ENCODE data around the gene PRR5. TPM values are rescaled to one million over a fixed set of nuclear protein-coding genes. Genes with fewer than 3 reads are reported as not detected.

Gene PRR5
- total RNA-seq, 4 donors from 2014 or later, result 0.29 to 20.0 (median 10.8) TPM

DNA sequence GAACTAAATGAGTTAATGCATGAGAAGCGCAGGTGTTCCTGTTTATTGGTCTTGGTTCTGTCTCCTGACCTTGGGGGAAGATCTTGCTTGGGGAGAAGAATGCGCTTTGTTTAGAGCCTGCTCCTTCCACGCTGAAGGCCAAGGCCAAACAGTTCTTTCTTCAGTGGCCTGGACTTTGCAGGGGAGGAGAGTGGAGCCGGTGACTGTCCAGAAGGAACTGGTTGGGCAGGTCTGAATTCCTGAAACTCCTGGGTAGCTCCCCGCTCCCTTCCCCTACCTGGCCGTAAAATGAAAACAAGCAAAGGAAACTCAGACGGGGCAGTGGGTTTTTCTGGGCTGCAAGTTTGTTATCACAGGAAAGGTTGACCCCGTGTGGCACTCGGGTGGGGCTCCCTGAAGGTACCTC lies 54.0 kb downstream of the PRR5 start:
- no peak for DNase-seq
- TF ChIP-seq POLR2A (IDR thresholded peaks at IDR 0.05), result no peak
- TF ChIP-seq, protein P1, sequence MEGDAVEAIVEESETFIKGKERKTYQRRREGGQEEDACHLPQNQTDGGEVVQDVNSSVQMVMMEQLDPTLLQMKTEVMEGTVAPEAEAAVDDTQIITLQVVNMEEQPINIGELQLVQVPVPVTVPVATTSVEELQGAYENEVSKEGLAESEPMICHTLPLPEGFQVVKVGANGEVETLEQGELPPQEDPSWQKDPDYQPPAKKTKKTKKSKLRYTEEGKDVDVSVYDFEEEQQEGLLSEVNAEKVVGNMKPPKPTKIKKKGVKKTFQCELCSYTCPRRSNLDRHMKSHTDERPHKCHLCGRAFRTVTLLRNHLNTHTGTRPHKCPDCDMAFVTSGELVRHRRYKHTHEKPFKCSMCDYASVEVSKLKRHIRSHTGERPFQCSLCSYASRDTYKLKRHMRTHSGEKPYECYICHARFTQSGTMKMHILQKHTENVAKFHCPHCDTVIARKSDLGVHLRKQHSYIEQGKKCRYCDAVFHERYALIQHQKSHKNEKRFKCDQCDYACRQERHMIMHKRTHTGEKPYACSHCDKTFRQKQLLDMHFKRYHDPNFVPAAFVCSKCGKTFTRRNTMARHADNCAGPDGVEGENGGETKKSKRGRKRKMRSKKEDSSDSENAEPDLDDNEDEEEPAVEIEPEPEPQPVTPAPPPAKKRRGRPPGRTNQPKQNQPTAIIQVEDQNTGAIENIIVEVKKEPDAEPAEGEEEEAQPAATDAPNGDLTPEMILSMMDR (IDR thresholded peaks at IDR 0.05), result no peak
- intact Hi-C loops (cut with DNase I; ENCODE audit: low total_unique reads), result no loop called here
- Histone ChIP-seq H3K27ac (no peak overlapping the region), H3K4me1 (peaks cover 0 to 5% of the 10 kb centered on the region in 2 donors), H3K27me3 (peaks cover 0 to 14% of the 10 kb centered on the region in 2 donors), H3K36me3 (no peaks in the 10 kb centered on the region), H3K9me3 (peaks cover 0 to 9% of the 10 kb centered on the region in 2 donors), H3K4me3 (no peak overlapping the region)

DNA sequence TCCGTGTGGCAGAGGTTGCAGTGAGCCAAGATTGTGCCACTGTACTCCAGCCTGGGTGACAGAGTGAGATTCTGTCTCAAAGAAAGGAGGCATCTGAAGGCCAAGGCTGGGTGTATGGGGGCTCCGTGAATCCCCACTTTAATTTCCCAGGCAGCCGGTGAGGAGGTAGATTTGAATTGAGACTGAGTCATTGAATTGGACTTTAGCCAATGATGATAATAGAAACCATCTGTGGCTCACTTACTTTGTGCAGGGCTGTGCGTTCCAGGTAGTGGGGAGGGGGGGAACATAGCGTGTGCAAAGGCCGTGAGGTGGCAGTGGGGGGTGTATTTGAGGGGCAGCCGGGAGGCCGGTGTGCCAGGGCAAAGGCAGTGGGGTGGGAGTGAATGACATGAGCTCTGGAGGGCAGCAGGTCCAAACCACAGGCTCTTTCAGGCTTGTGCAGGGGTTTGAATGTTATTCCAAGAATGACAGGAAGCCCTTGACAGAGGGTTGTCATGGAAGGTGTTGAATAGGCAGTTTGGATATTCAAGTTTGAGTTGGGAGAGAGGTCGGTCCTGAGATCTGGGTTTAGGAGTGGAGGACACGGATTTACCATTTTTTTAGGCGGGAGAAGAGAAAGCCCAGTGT lies 56.5 kb downstream of the PRR5 start:
- no peaks in the 10 kb centered on the region for H3K9me3 ChIP-seq
- TF ChIP-seq POLR2A (IDR thresholded peaks at IDR 0.05), result no peak
- TF ChIP-seq, protein P1 (IDR thresholded peaks at IDR 0.05), result no peak
- H3K27ac ChIP-seq, result no peak overlapping the region
- intact Hi-C loops (cut with DNase I; ENCODE audit: low total_unique reads), result no loop called here
- peaks cover 0 to 4% of the 10 kb centered on the region in 2 donors for H3K27me3 ChIP-seq
- DNase-seq, result no peak
- H3K4me1 ChIP-seq, result no peaks in the 10 kb centered on the region
- no peaks in the 10 kb centered on the region for H3K36me3 ChIP-seq
- H3K4me3 ChIP-seq, result no peak overlapping the region

DNA sequence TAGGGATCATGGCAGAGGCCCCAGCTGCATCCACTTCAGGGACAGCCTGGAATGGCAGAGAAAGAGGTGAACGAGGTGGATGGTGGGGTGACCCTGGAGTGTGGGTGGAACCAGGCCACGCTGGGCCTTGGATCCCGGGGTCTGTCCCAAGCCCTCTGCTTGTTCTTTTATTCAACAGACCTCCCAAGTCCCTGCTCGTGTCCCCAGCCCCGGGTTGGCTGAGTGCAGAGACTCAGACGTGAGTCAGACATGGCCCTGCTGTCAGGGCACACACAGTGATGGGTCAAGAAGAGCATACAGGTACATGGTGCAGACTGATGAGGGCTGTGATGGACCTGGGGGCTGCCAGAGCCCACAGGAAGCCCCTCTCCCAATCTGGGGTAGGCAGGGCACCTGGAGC lies 57.0 kb downstream of the PRR5 start:
- DNase-seq, result no peak
- H3K4me3 ChIP-seq, result no peak overlapping the region
- H3K27me3 ChIP-seq, result peaks cover 0 to under 1% of the 10 kb centered on the region in 2 donors
- no peaks in the 10 kb centered on the region for H3K36me3 ChIP-seq
- intact Hi-C loops (cut with DNase I; ENCODE audit: low total_unique reads), result no loop called here
- no peaks in the 10 kb centered on the region for H3K9me3 ChIP-seq
- no peak overlapping the region for H3K27ac ChIP-seq
- H3K4me1 ChIP-seq, result no peaks in the 10 kb centered on the region
- no peak for TF ChIP-seq POLR2A (IDR thresholded peaks at IDR 0.05)
- TF ChIP-seq, protein P1 (IDR thresholded peaks at IDR 0.05), result no peak

DNA sequence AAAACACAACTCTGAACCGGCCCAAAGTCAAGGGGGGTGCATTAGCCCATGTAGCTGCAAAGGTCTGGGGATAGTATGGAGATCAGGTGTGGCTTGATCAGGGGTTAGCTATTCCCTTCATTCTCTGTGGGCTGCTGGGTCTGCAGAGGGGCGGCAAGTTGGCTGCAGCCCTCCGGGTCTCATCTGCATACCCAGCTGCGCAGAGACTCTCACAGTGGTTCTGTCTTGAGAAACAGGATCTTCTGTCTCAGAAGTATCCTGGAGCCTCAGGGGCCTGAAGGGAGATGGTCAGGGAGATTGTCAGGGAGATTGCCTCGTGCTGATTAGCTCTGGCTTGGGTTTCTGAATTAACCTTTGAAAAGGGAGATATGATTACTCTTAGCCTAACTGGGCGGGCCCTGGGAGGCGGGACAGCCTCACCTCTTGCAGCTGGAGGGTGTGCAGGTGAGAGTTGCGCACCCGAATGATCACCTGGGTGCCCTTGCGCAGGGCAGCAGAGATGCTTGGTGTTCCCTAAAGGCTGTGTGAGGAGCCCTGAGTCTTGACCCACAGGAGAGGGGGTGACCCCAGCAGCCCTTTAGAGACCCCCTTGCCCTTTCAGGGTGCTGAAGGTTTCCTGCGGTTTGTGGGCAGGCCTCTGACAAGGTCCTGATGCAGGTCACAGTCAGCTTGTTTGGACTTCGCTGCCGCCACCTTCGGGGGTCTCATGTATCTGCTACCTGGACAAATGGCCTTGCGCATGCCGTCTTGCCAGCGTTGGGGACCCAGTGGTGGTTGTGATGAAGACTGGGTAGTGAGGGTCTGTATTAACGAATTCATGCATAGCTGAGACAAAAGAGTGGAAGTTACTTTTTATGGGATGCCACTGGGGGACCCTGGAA lies 57.7 kb downstream of the PRR5 start:
- no peaks in the 10 kb centered on the region for H3K27me3 ChIP-seq
- H3K4me1 ChIP-seq, result no peaks in the 10 kb centered on the region
- TF ChIP-seq POLR2A (IDR thresholded peaks at IDR 0.05), result no peak
- TF ChIP-seq, protein P1 (IDR thresholded peaks at IDR 0.05), result no peak
- no peak overlapping the region for H3K27ac ChIP-seq
- H3K9me3 ChIP-seq, result no peaks in the 10 kb centered on the region
- intact Hi-C loops (cut with DNase I; ENCODE audit: low total_unique reads), result no loop called here
- H3K36me3 ChIP-seq, result no peaks in the 10 kb centered on the region
- DNase-seq, result no peak
- no peak overlapping the region for H3K4me3 ChIP-seq

DNA sequence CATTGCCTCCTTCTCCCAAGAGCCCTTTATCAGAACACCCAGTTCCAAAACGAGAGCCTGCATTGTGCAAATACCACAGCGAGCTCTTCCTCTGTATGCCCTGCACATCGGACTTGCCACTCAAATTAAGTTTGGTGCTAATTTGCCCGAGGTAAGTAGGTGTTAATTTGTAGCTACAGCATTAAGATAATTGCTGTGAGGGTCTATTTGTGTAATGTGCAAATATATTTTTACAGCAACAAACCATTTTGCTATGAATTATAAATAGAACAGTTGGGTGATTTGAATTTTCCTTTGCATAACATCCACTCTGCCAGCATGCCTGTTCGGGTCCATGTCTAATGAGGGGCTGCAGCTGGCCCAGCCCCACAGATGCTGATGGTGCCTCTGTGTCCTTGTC lies 58.5 kb downstream of the PRR5 start:
- DNase-seq, result no peak
- no peaks in the 10 kb centered on the region for H3K4me1 ChIP-seq
- H3K36me3 ChIP-seq, result no peaks in the 10 kb centered on the region
- no peak for TF ChIP-seq POLR2A (IDR thresholded peaks at IDR 0.05)
- TF ChIP-seq, protein P1 (IDR thresholded peaks at IDR 0.05), result no peak
- intact Hi-C loops (cut with DNase I; ENCODE audit: low total_unique reads), result no loop called here
- H3K27ac ChIP-seq, result no peak overlapping the region
- H3K27me3 ChIP-seq, result no peaks in the 10 kb centered on the region
- no peak overlapping the region for H3K4me3 ChIP-seq
- no peaks in the 10 kb centered on the region for H3K9me3 ChIP-seq
